ENCODE data around the gene RBMX2.

DNA sequence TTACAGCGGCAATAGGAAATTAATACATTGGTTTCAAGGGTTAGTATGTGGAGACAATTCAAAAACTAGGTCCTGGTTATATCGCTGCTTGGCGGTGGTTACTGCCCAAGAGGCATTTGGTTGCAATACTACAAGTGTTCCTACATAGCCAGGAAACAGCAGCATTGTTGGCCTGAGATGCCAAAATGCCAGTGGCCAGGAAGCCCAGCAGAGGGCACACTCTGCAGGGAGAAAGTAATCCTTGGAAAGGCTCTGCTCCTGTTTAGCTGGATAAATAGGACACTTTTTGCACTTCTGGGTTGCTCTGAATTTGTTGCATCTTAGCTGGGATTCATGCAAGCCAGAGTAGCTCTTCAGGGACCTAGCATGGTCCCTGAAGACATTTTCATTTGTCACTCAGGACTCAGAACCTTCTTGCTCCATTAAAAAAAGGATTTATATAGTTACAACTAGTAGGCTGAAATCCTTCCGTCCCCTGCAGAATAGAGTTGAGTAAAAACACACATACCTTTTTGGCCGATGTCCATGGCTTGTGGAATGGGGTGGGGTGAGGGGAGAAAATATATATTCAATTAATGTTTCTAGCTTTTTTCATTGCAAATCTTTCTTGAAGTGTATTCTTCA is 8.2 kb upstream of the RBMX2 start:
- TF ChIP-seq CBFB (CRISPR knock-in tag; IDR thresholded peaks at IDR 0.05; ENCODE audit: low read depth) (no peak), ZNF232 (CRISPR knock-in tag; IDR thresholded peaks at IDR 0.05) (no peak), CREB1 (CRISPR knock-in tag; IDR thresholded peaks at IDR 0.05) (no peak), TP53 (CRISPR knock-in tag; IDR thresholded peaks at IDR 0.05) (no peak), E2F5 (CRISPR knock-in tag; IDR thresholded peaks at IDR 0.05) (no peak)
- TF ChIP-seq, protein P1, sequence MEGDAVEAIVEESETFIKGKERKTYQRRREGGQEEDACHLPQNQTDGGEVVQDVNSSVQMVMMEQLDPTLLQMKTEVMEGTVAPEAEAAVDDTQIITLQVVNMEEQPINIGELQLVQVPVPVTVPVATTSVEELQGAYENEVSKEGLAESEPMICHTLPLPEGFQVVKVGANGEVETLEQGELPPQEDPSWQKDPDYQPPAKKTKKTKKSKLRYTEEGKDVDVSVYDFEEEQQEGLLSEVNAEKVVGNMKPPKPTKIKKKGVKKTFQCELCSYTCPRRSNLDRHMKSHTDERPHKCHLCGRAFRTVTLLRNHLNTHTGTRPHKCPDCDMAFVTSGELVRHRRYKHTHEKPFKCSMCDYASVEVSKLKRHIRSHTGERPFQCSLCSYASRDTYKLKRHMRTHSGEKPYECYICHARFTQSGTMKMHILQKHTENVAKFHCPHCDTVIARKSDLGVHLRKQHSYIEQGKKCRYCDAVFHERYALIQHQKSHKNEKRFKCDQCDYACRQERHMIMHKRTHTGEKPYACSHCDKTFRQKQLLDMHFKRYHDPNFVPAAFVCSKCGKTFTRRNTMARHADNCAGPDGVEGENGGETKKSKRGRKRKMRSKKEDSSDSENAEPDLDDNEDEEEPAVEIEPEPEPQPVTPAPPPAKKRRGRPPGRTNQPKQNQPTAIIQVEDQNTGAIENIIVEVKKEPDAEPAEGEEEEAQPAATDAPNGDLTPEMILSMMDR (IDR thresholded peaks at IDR 0.05): peak; percentile 36
- TF ChIP-seq, protein P2, sequence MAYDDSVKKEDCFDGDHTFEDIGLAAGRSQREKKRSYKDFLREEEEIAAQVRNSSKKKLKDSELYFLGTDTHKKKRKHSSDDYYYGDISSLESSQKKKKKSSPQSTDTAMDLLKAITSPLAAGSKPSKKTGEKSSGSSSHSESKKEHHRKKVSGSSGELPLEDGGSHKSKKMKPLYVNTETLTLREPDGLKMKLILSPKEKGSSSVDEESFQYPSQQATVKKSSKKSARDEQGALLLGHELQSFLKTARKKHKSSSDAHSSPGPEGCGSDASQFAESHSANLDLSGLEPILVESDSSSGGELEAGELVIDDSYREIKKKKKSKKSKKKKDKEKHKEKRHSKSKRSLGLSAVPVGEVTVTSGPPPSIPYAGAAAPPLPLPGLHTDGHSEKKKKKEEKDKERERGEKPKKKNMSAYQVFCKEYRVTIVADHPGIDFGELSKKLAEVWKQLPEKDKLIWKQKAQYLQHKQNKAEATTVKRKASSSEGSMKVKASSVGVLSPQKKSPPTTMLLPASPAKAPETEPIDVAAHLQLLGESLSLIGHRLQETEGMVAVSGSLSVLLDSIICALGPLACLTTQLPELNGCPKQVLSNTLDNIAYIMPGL (CRISPR knock-in tag; IDR thresholded peaks at IDR 0.05): no peak
